Left lobe of liver (tissue), 2 donors: ENCODE measurements around the gene LHX6. TPM values are rescaled to one million over a fixed set of nuclear protein-coding genes. Genes with fewer than 3 reads are reported as not detected.

Experiments used
- ATAC-seq: fragments of 200-7000 bp; cut with Tn5 transposase; one replicate; pipeline ENCODE4 v1.9.1; 2020; ENCODE audit warnings: mild to moderate bottlenecking, moderate library complexity
- DNase-seq: peaks from one replicate; pipeline ENCODE4 v3.0.0-alpha.2; 2020; ENCODE audit warnings: low spot score
- total RNA-seq: library from RNA; stranded (reverse); gene quantifications from one replicate; pipeline ENCODE4 v1.2.1, GENCODE V29; 2021
- donor health status: DM: no; HTN: no; CAD: no; lungs with moderate emphysema.
- donor health status: DM: no; HTN: yes; CAD: no.

Gene LHX6
- total RNA-seq, 1 donor from 2014 or later: 0.20 TPM

- DNase-seq (no peak), ATAC-seq (no peak)
Measured at GRCh38 chr9:122236681-122237080, 7.9 kb upstream of the LHX6 start.

GRCh38 chr9:122234022-122234748 is 5.4 kb upstream of the LHX6 start:
- no peak for ATAC-seq
- DNase-seq: no peak

GRCh38 chr9:122232796-122233306 is 4.1 kb upstream of the LHX6 start:
- ATAC-seq (no peak), DNase-seq (no peak)

- no peak for ATAC-seq
Measured at GRCh38 chr9:122229485-122229837, 704 bp upstream of the LHX6 start.

GRCh38 chr9:122228191-122228567 is 578 bp downstream of the LHX6 start:
- no peak for DNase-seq
- no peak for ATAC-seq

More at GRCh38 chr9:122229485-122229837, 704 bp upstream of the LHX6 start:
- DNase-seq: no peak

- DNase-seq: no peak
Measured at GRCh38 chr9:122227575-122227900, 1.2 kb downstream of the LHX6 start.

GRCh38 chr9:122226758-122227574 is 1.8 kb downstream of the LHX6 start:
- ATAC-seq (peak; percentile 12), DNase-seq (no peak)

More at GRCh38 chr9:122227575-122227900, 1.2 kb downstream of the LHX6 start:
- no peak for ATAC-seq

GRCh38 chr9:122226142-122226757 is 2.5 kb downstream of the LHX6 start:
- ATAC-seq (peak; percentile 14), DNase-seq (no peak)

- no peak for DNase-seq
- ATAC-seq: no peak
Measured at GRCh38 chr9:122225312-122226141, 3.2 kb downstream of the LHX6 start.

- ATAC-seq (no peak), DNase-seq (no peak)
Measured at GRCh38 chr9:122223435-122223834, 5.3 kb downstream of the LHX6 start.

- ATAC-seq (no peak), DNase-seq (no peak)
Measured at GRCh38 chr9:122222791-122223190, 6.0 kb downstream of the LHX6 start.

GRCh38 chr9:122221183-122221811 is 7.5 kb downstream of the LHX6 start:
- DNase-seq (no peak), ATAC-seq (peak; percentile 77)

GRCh38 chr9:122220673-122221182 is 8.0 kb downstream of the LHX6 start:
- DNase-seq (no peak), ATAC-seq (no peak)

- DNase-seq: no peak
- no peak for ATAC-seq
Measured at GRCh38 chr9:122219856-122220672, 8.7 kb downstream of the LHX6 start.

- no peak for DNase-seq
- ATAC-seq: peak; percentile 29
Measured at GRCh38 chr9:122218935-122219855, 9.6 kb downstream of the LHX6 start.

- no peak for ATAC-seq
- DNase-seq: no peak
Measured at GRCh38 chr9:122218071-122218934, 10.5 kb downstream of the LHX6 start.

- ATAC-seq: no peak
Measured at GRCh38 chr9:122217640-122218039, 11.1 kb downstream of the LHX6 start.

More at GRCh38 chr9:122217640-122218039, 11.1 kb downstream of the LHX6 start:
- no peak for DNase-seq
